CD4-positive, CD25-positive, alpha-beta regulatory T cell (primary cell): Measurements from ENCODE around the gene APIP. TPM values are rescaled to one million over a fixed set of nuclear protein-coding genes. Genes with fewer than 3 reads are reported as not detected.
A peak's percentile ranks its signal among the peaks of the same experiment; 100 is the strongest.

Experiments
- ATAC-seq, 2 donors: fragments of 150-1000 bp; cut with Tn5 transposase; one replicate each; pipeline ENCODE4 v1.10.0; 2021; ENCODE audit warnings: low read depth in 2 of 2, moderate number of reproducible peaks in 2 of 2, moderate library complexity in 1 of 2
- DNase-seq, 3 donors: peaks; one replicate each; pipeline versions ENCODE4 v3.0.0 to v3.0.0-alpha.2; 2012 to 2022; ENCODE audit warnings: mixed read lengths in 1 of 3
- H3K27ac ChIP-seq: one replicate; pipeline ENCODE4 v1.7.0; 2013; ENCODE audit warnings: mild to moderate bottlenecking, low read length; ENCODE audit not compliant: insufficient read depth, poor library complexity, severe bottlenecking
- H3K27me3 ChIP-seq: one replicate; pipeline ENCODE4 v1.7.0; 2013; ENCODE audit warnings: low read length; ENCODE audit not compliant: control insufficient read depth, insufficient read depth
- H3K36me3 ChIP-seq: one replicate; pipeline ENCODE4 v1.7.0; 2013; ENCODE audit warnings: mild to moderate bottlenecking, low read length, moderate library complexity; ENCODE audit not compliant: control insufficient read depth, insufficient read depth
- H3K4me1 ChIP-seq: 2 replicates; pipeline ENCODE4 v1.7.0; 2013; ENCODE audit warnings: mild to moderate bottlenecking, low read length; ENCODE audit not compliant: insufficient read depth, control insufficient read depth, poor library complexity, severe bottlenecking
- H3K4me3 ChIP-seq: one replicate; pipeline ENCODE4 v1.7.0; 2013; ENCODE audit warnings: low read depth, mild to moderate bottlenecking, low read length, moderate library complexity
- H3K9me3 ChIP-seq, 2 experiments: 1 replicate in 1 of 2; 2 replicates in 1 of 2; pipeline ENCODE4 v1.7.0; 2013; ENCODE audit warnings: low read length in 2 of 2, mild to moderate bottlenecking in 1 of 2, moderate library complexity in 1 of 2; ENCODE audit not compliant: control insufficient read depth in 2 of 2
- H3K27ac Mint-ChIP-seq, 3 donors: one replicate each; pipeline ENCODE4 v1.8.0; 2020 to 2022; ENCODE audit warnings: mild to moderate bottlenecking in 3 of 3, mixed read lengths in 3 of 3, moderate library complexity in 2 of 3
- H3K27me3 Mint-ChIP-seq: one replicate; pipeline ENCODE4 v1.8.0; 2022; ENCODE audit warnings: mild to moderate bottlenecking, mixed read lengths
- H3K36me3 Mint-ChIP-seq: one replicate; pipeline ENCODE4 v1.8.0; 2020; ENCODE audit warnings: mixed read lengths
- H3K4me1 Mint-ChIP-seq, 4 donors: one replicate each; pipeline ENCODE4 v1.8.0; 2020 to 2022; ENCODE audit warnings: mixed read lengths in 4 of 4, mild to moderate bottlenecking in 1 of 4
- H3K4me3 Mint-ChIP-seq, 4 donors: one replicate each; pipeline ENCODE4 v1.8.0; 2020 to 2022; ENCODE audit warnings: mild to moderate bottlenecking in 4 of 4, mixed read lengths in 4 of 4, moderate library complexity in 3 of 4
- H3K9me3 Mint-ChIP-seq, 7 donors: one replicate each; pipeline ENCODE4 v1.8.0; 2020 to 2022; ENCODE audit warnings: mixed read lengths in 7 of 7, mild to moderate bottlenecking in 3 of 7, moderate library complexity in 2 of 7
- polyA plus RNA-seq, 4 donors: library from polyadenylated mRNA; unstranded; fragments of 300-500 nt; fragmentation: Illumina TruSeq; gene quantifications; one replicate each; pipeline ENCODE4 v1.2.3, GENCODE V29; 2021
- total RNA-seq: library from RNA; stranded (reverse); gene quantifications from one replicate; pipeline ENCODE4 v1.2.3, GENCODE V29; 2022

APIP gene
- total RNA-seq: 13.6 TPM
- 10 to 100 TPM; 15.0 to 26.9 (median 22.1) TPM for polyA plus RNA-seq

GRCh38 chr11:34916015-34916842 lies at the start of gene APIP, which contains the start of gene PDHX:
TSS of gene APIP (minus strand) at chr11:34916379. CDS start at chr11:34916284, 95 bp downstream.
TSS of gene PDHX (plus strand) at chr11:34916618. CDS start at chr11:34916656, 38 bp downstream.
- Mint-ChIP-seq H3K4me3 (peak within 1 kb of the TSS; percentile 95 to 99 (median 98)), H3K36me3 (peaks cover 13% of the 10 kb centered on the region), H3K4me1 (peaks cover 26 to 72% (median 55%) of the 10 kb centered on the region in 4 donors), H3K27me3 (no peaks in the 10 kb centered on the region), H3K9me3 (no peaks in the 10 kb centered on the region), H3K27ac (peak within 1 kb of the TSS; percentile 96 to 99 (median 98))
- H3K27ac ChIP-seq: peak within 1 kb of the TSS; percentile 86
- H3K4me1 ChIP-seq: peaks cover 31% of the 10 kb centered on the region
- no peaks in the 10 kb centered on the region for H3K9me3 ChIP-seq
- peak within 1 kb of the TSS; percentile 86 for H3K4me3 ChIP-seq
- no peaks in the 10 kb centered on the region for H3K36me3 ChIP-seq
- peak; percentile 89 to 99 (median 98) for DNase-seq
- H3K27me3 ChIP-seq: no peaks in the 10 kb centered on the region
- ATAC-seq: peak; percentile 87 to 92

- ATAC-seq: no peak
- DNase-seq: no peak
- Histone ChIP-seq H3K9me3 (no peaks in the 10 kb centered on the region), H3K27ac (no peak overlapping the region), H3K4me3 (no peak overlapping the region), H3K27me3 (no peaks in the 10 kb centered on the region), H3K4me1 (no peaks in the 10 kb centered on the region), H3K36me3 (peaks cover 27% of the 10 kb centered on the region)
- peaks cover 50% of the 10 kb centered on the region for H3K36me3 Mint-ChIP-seq
- H3K4me3 Mint-ChIP-seq: no peak overlapping the region
- no peaks in the 10 kb centered on the region for H3K9me3 Mint-ChIP-seq
- peaks cover 0 to 1% (median 0%) of the 10 kb centered on the region in 4 donors for H3K4me1 Mint-ChIP-seq
- H3K27me3 Mint-ChIP-seq: no peaks in the 10 kb centered on the region
- H3K27ac Mint-ChIP-seq: no peak overlapping the region
Measured at GRCh38 chr11:34964610-34965331, 48.6 kb upstream of the APIP start.

- Mint-ChIP-seq H3K36me3 (peaks cover 50% of the 10 kb centered on the region), H3K27ac (no peak overlapping the region)
- H3K9me3 ChIP-seq: no peaks in the 10 kb centered on the region
Measured at GRCh38 chr11:34963351-34963750, 47.2 kb upstream of the APIP start.

GRCh38 chr11:34962034-34962433 lies 45.9 kb upstream of the APIP start:
- Mint-ChIP-seq H3K27me3 (no peaks in the 10 kb centered on the region), H3K4me3 (no peak overlapping the region), H3K36me3 (peaks cover 47% of the 10 kb centered on the region), H3K9me3 (no peaks in the 10 kb centered on the region), H3K4me1 (peaks cover 0 to 4% (median under 1%) of the 10 kb centered on the region in 4 donors), H3K27ac (peak overlapping the region in 1 of 3 donors; percentile 8)
- no peaks in the 10 kb centered on the region for H3K9me3 ChIP-seq
- no peak overlapping the region for H3K27ac ChIP-seq
- H3K27me3 ChIP-seq: no peaks in the 10 kb centered on the region
- DNase-seq: no peak
- no peaks in the 10 kb centered on the region for H3K4me1 ChIP-seq
- no peak for ATAC-seq
- no peak overlapping the region for H3K4me3 ChIP-seq
- peaks cover 14% of the 10 kb centered on the region for H3K36me3 ChIP-seq

More at GRCh38 chr11:34963351-34963750, 47.2 kb upstream of the APIP start:
- H3K36me3 ChIP-seq: peaks cover 18% of the 10 kb centered on the region
- ATAC-seq (no peak), DNase-seq (no peak)
- Mint-ChIP-seq H3K27me3 (no peaks in the 10 kb centered on the region), H3K4me3 (no peak overlapping the region), H3K4me1 (peaks cover 0 to 4% (median under 1%) of the 10 kb centered on the region in 4 donors), H3K9me3 (no peaks in the 10 kb centered on the region)
- H3K4me3 ChIP-seq: no peak overlapping the region
- H3K27ac ChIP-seq: no peak overlapping the region
- H3K4me1 ChIP-seq: no peaks in the 10 kb centered on the region
- no peaks in the 10 kb centered on the region for H3K27me3 ChIP-seq

GRCh38 chr11:34960277-34960676 lies 44.1 kb upstream of the APIP start:
- Histone ChIP-seq H3K9me3 (no peaks in the 10 kb centered on the region), H3K27me3 (no peaks in the 10 kb centered on the region), H3K36me3 (peaks cover 7% of the 10 kb centered on the region), H3K27ac (no peak overlapping the region), H3K4me3 (no peak overlapping the region), H3K4me1 (no peaks in the 10 kb centered on the region)
- no peaks in the 10 kb centered on the region for H3K9me3 Mint-ChIP-seq
- DNase-seq (no peak), ATAC-seq (no peak)
- no peaks in the 10 kb centered on the region for H3K27me3 Mint-ChIP-seq
- peaks cover 0 to 4% (median under 1%) of the 10 kb centered on the region in 4 donors for H3K4me1 Mint-ChIP-seq
- H3K4me3 Mint-ChIP-seq: no peak overlapping the region
- no peak overlapping the region for H3K27ac Mint-ChIP-seq
- H3K36me3 Mint-ChIP-seq: peaks cover 39% of the 10 kb centered on the region

GRCh38 chr11:34959770-34960169 lies 43.6 kb upstream of the APIP start:
- peaks cover 0 to 4% (median 4%) of the 10 kb centered on the region in 4 donors for H3K4me1 Mint-ChIP-seq
- Histone ChIP-seq H3K27me3 (no peaks in the 10 kb centered on the region), H3K36me3 (peaks cover 7% of the 10 kb centered on the region), H3K9me3 (no peaks in the 10 kb centered on the region), H3K4me1 (no peaks in the 10 kb centered on the region), H3K27ac (no peak overlapping the region), H3K4me3 (no peak overlapping the region)
- no peaks in the 10 kb centered on the region for H3K9me3 Mint-ChIP-seq
- H3K36me3 Mint-ChIP-seq: peaks cover 39% of the 10 kb centered on the region
- H3K27ac Mint-ChIP-seq: no peak overlapping the region
- no peak for DNase-seq
- H3K27me3 Mint-ChIP-seq: no peaks in the 10 kb centered on the region
- no peak overlapping the region for H3K4me3 Mint-ChIP-seq
- ATAC-seq: no peak

GRCh38 chr11:34957606-34958005 lies 41.4 kb upstream of the APIP start:
- H3K4me3 Mint-ChIP-seq: no peak overlapping the region
- peaks cover 2% of the 10 kb centered on the region for H3K36me3 ChIP-seq
- DNase-seq: no peak
- H3K4me1 Mint-ChIP-seq: peaks cover 4 to 8% (median 5%) of the 10 kb centered on the region in 4 donors
- no peaks in the 10 kb centered on the region for H3K4me1 ChIP-seq
- H3K27me3 ChIP-seq: no peaks in the 10 kb centered on the region
- ATAC-seq: no peak
- no peaks in the 10 kb centered on the region for H3K9me3 Mint-ChIP-seq
- H3K27ac ChIP-seq: no peak overlapping the region
- no peak overlapping the region for H3K27ac Mint-ChIP-seq
- H3K36me3 Mint-ChIP-seq: peaks cover 46% of the 10 kb centered on the region
- H3K4me3 ChIP-seq: no peak overlapping the region
- H3K9me3 ChIP-seq: no peaks in the 10 kb centered on the region
- H3K27me3 Mint-ChIP-seq: no peaks in the 10 kb centered on the region
